SW480 (cell line): ENCODE results near the gene MARCHF9.
"Not testable (repeated sequence)": the region's sequence is repeated elsewhere in the genome, so short reads cannot be mapped to it uniquely, and the experiment has no call there.

ENCODE experiments used
- DNase-seq: peaks from one replicate; pipeline ENCODE4 v3.0.0-alpha.2; 2016; ENCODE audit warnings: low spot score

MARCHF9 gene

DNA sequence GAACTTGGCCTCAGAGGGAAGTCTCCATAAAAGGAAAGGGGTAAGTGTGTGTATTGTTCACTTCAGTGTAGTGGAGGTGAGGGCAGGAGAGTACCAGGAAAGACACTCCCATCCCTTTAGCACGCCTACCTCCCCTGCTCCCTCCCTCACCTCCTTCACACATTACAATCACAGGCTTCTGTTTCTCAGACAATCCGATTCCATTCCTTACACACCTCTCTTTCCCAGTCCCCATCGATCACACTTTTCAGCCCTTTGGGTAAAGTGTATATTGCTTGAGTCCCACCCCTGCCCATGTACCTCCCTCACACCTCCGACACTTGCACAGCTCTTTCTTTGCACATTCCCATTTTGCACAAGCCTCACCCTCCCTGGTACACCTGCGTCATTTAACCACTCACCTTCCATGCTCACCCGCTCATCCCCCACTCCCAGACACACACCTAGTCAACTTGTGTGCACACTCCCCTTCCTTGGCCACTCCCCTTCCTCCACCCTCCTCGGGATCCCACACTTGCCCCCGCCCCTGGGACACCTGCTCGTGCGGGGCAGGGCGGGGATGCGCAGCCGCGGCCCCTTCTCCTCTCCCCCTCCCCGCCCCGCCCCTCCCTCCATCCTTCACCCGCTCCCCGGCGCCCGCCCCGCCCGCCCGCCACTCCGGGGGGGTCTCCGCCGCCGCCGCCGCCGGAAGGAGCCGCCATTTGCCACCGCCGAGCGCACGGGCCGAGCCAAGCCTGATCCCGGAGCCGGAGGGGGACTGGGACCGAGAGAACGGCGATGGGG is at the start of gene MARCHF9:
TSS of gene MARCHF9 (plus strand) at position 693 of the 783 bp plus-strand sequence. CDS start 426 bp downstream, outside the sequence.
- peak; percentile 83 for DNase-seq

GRCh38 chr12:57707250-57707649 is 47.7 kb upstream of the MARCHF9 start:
- no peak for DNase-seq

DNA sequence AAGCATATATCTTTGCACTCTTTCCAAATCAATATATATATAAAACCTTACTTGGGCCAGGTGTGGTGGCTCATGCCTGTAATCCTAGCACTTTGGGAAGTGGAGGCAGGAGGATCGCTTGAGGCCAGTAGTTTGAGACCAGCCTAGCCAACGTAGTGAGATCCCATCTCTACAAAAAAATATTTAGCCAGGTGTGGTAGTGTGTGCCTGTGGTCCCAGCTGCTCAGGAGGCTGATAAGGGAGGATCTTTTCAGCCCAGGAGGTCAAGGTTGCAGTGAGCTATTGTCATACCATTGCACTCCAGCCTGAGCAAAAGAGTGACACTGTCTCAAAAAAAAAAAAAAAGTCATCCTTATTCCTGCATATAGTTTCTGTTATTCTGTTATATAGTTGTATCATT is 46.6 kb upstream of the MARCHF9 start:
- DNase-seq: no peak

- DNase-seq: no peak
Observed at GRCh38 chr12:57712701-57713100, 42.2 kb upstream of the MARCHF9 start.

DNA sequence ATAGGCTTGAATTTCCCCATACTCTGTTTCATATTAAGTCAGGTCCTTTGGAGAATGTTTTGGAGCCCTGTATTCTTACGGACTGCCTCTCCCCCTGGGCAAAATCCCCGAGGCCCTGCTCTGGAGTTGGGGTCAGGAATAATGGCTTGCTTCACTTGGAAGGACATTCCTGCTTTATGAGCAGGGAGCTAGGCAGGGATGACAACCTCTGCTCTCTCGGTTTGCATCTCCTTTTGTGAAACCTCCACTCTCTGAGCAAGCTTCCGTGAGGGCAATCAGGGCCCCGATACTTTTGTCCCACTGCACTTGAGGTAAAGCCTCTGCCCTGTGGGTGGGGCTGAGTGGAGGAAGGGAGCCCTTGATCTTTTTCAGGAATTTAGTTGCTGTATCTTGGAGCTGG is 41.7 kb upstream of the MARCHF9 start:
- no peak for DNase-seq

GRCh38 chr12:57715036-57715748 is 39.7 kb upstream of the MARCHF9 start:
- DNase-seq: not testable (repeated sequence)

GRCh38 chr12:57715786-57716185 is 39.1 kb upstream of the MARCHF9 start:
- DNase-seq: no peak

DNA sequence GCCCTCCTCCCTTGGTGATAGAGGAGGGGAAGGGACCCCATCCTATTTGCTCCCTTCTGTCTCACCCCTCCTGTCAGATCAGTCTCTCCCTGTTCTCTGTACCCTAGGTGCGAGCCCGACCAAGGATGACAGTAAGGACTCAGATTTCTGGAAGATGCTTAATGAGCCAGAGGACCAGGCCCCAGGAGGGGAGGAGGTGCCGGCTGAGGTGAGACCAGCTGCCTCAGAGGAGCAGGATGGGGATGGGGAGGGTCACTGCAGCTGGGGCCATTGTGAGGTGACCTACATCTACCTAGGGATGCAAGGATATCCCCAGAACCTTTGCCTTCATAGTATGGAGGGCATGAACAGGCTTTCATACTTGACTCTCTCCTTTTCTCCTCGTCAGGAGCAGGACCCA is 38.6 kb upstream of the MARCHF9 start:
- no peak for DNase-seq

GRCh38 chr12:57717131-57717530 is 37.8 kb upstream of the MARCHF9 start:
- DNase-seq: no peak

GRCh38 chr12:57717846-57718640 is 36.9 kb upstream of the MARCHF9 start:
- no peak for DNase-seq

- DNase-seq: no peak
Observed at GRCh38 chr12:57718641-57719528, 36.0 kb upstream of the MARCHF9 start.

DNA sequence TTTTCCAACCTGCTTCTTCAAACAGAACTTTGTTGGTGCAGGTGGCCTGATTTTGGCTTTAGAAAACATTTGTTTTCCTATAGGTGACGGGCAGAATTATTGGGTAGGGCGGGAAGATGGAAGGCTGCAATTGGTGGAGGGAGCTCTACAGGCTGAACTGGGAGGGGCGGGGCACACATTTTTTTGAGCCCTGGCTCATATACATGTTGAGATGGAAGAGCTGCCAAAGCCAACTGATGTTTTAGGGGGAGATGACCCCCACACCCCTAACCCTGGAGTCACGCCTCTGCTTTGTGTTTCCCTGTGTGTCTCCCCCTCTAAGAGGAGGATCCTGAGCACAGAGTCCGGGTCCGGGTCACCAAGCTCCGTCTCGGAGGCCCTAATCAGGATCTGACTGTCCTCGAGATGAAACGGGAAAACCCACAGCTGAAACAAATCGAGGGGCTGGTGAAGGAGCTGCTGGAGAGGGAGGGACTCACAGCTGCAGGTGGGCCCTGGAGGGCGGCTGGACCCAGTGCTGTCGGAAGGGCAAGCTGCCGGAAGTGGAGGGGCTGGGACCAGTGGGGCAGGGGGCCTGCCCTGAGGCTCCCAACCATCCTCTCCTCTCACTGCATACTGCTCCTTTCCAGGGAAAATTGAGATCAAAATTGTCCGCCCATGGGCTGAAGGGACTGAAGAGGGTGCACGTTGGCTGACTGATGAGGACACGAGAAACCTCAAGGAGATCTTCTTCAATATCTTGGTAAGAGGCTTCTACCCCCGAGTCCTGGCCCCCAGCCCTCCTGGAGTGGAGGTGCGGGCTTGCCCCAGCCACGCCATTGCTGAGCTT is 34.9 kb upstream of the MARCHF9 start:
- no peak for DNase-seq

- no peak for DNase-seq
Observed at GRCh38 chr12:57720606-57721595, 34.0 kb upstream of the MARCHF9 start.

GRCh38 chr12:57721846-57722608 is 32.9 kb upstream of the MARCHF9 start:
- not testable (repeated sequence) for DNase-seq

GRCh38 chr12:57722716-57723629 is 31.9 kb upstream of the MARCHF9 start:
- DNase-seq: no peak

GRCh38 chr12:57723630-57723962 is 31.3 kb upstream of the MARCHF9 start:
- DNase-seq: no peak
